OCI-LY1 (cell line): ENCODE data around the gene TSR3.

ENCODE experiments used
- H2AFZ ChIP-seq: fragments of 200-600 bp; sonication (generic), shearing (Covaris generic); 2 replicates; pipeline ENCODE4 v1.6.0; 2014; ENCODE audit warnings: antibody characterized with exemption, mild to moderate bottlenecking, low read length
- H3F3A ChIP-seq: fragments of 200-600 bp; sonication (generic), shearing (Covaris generic); 2 replicates; pipeline ENCODE4 v1.6.0; 2014; ENCODE audit warnings: mild to moderate bottlenecking, antibody characterized with exemption, low read length, moderate library complexity; ENCODE audit not compliant: insufficient read depth
- H3K27ac ChIP-seq: fragments of 200-600 bp; sonication (generic); 2 replicates; pipeline ENCODE4 v1.5.1; 2014; ENCODE audit warnings: low read length, mixed run types, mild to moderate bottlenecking, low read depth; ENCODE audit not compliant: poor library complexity, severe bottlenecking
- H3K27me3 ChIP-seq: fragments of 200-600 bp; sonication (generic); 2 replicates; pipeline ENCODE4 v1.6.0; 2014; ENCODE audit warnings: antibody characterized with exemption, mild to moderate bottlenecking, low read length, moderate library complexity; ENCODE audit not compliant: insufficient read depth
- H3K36me3 ChIP-seq: fragments of 200-600 bp; sonication (generic); 2 replicates; pipeline ENCODE4 v1.6.1; 2014; ENCODE audit warnings: mild to moderate bottlenecking, antibody characterized with exemption, low read length, moderate library complexity, mixed read lengths; ENCODE audit not compliant: insufficient read depth
- H3K4me1 ChIP-seq: fragments of 200-600 bp; sonication (generic); 2 replicates; pipeline ENCODE4 v1.5.1; 2014; ENCODE audit warnings: mild to moderate bottlenecking, low read length, moderate library complexity; ENCODE audit not compliant: insufficient read depth, severe bottlenecking
- H3K4me2 ChIP-seq: fragments of 200-600 bp; sonication (generic), shearing (Covaris generic); 2 replicates; pipeline ENCODE4 v1.6.1; 2014; ENCODE audit warnings: low read length
- H3K4me3 ChIP-seq: fragments of 200-600 bp; sonication (generic); 2 replicates; pipeline ENCODE4 v1.5.1; 2014; ENCODE audit warnings: low read length, low read depth, mild to moderate bottlenecking, mixed read lengths; ENCODE audit not compliant: poor library complexity, severe bottlenecking
- H3K79me2 ChIP-seq: fragments of 200-600 bp; shearing (Covaris generic); 2 replicates; pipeline ENCODE4 v1.6.1; 2016; ENCODE audit warnings: mixed run types, low read length, mixed read lengths; ENCODE audit not compliant: insufficient read depth
- H3K9ac ChIP-seq: fragments of 200-600 bp; sonication (generic), shearing (Covaris generic); 2 replicates; pipeline ENCODE4 v1.6.1; 2014; ENCODE audit warnings: mild to moderate bottlenecking, low read length, mixed read lengths
- H3K9me2 ChIP-seq: fragments of 200-600 bp; sonication (generic), shearing (Covaris generic); 2 replicates; pipeline ENCODE4 v1.6.1; 2014; ENCODE audit warnings: low read depth, mild to moderate bottlenecking, low read length, mixed read lengths
- H3K9me3 ChIP-seq: fragments of 200-600 bp; shearing (Covaris generic); 2 replicates; pipeline ENCODE4 v1.6.1; 2014; ENCODE audit warnings: low read length, mixed read lengths
- H4K20me1 ChIP-seq: fragments of 200-600 bp; sonication (generic), shearing (Covaris generic); 2 replicates; pipeline ENCODE4 v1.6.0; 2016; ENCODE audit warnings: mild to moderate bottlenecking, low read length; ENCODE audit not compliant: insufficient read depth
- CTCF ChIP-seq: fragments of 200-600 bp; sonication (generic), shearing (Covaris generic); IDR thresholded peaks from 2 replicates; pipeline ENCODE4 v1.5.1; 2017; ENCODE audit warnings: mild to moderate bottlenecking, antibody characterized with exemption, low read length, moderate library complexity, mixed read lengths
- EZH2 ChIP-seq: fragments of 200-600 bp; sonication (generic), shearing (Covaris generic); IDR thresholded peaks from 2 replicates; pipeline ENCODE4 v1.8.0; 2017; ENCODE audit warnings: borderline replicate concordance, mixed run types, mild to moderate bottlenecking, antibody characterized with exemption, low read length, moderate library complexity, mixed read lengths

The TSR3 gene

GRCh38 chr16:1351582-1352362 lies at the start of gene TSR3, which contains the start of gene GNPTG:
Gene TSR3, minus strand, starts transcription at chr16:1351878. Its CDS starts 74 bp downstream, at chr16:1351804.
Gene GNPTG, plus strand, starts transcription at chr16:1351931. Its CDS starts 35 bp downstream, at chr16:1351966.
- H3K9me3 ChIP-seq: no peaks in the 10 kb centered on the region
- H4K20me1 ChIP-seq: no peaks in the 10 kb centered on the region
- no peak within 1 kb of the TSS for H2AFZ ChIP-seq
- TF ChIP-seq CTCF (no peak), EZH2 (no peak)
- H3K36me3 ChIP-seq: peaks cover 19% of the 10 kb centered on the region
- H3K27me3 ChIP-seq: no peaks in the 10 kb centered on the region
- H3K4me3 ChIP-seq: peak within 1 kb of the TSS; percentile 91
- H3F3A ChIP-seq: no peaks in the 10 kb centered on the region
- H3K9ac ChIP-seq: peak within 1 kb of the TSS; percentile 84
- H3K4me2 ChIP-seq: peak within 1 kb of the TSS; percentile 92
- H3K27ac ChIP-seq: no peak within 1 kb of the TSS
- H3K4me1 ChIP-seq: peaks cover 31% of the 10 kb centered on the region
- H3K9me2 ChIP-seq: no peaks in the 10 kb centered on the region
- 0 out of 2 replicates have a peak, but pooled peaks cover 7% of the 10 kb centered on the region for H3K79me2 ChIP-seq

GRCh38 chr16:1401061-1401757 lies 49.5 kb upstream of the TSR3 start:
- Histone ChIP-seq H3K27me3 (no peaks in the 10 kb centered on the region), H3K4me1 (no peaks in the 10 kb centered on the region), H3K4me3 (no peak overlapping the region), H3K27ac (no peak overlapping the region), H3K9me2 (no peaks in the 10 kb centered on the region), H2AFZ (no peak overlapping the region), H3F3A (no peaks in the 10 kb centered on the region), H3K36me3 (peaks cover 37% of the 10 kb centered on the region), H3K9ac (no peak overlapping the region), H3K9me3 (no peaks in the 10 kb centered on the region), H3K4me2 (no peak overlapping the region), H4K20me1 (no peaks in the 10 kb centered on the region), H3K79me2 (no peaks in the 10 kb centered on the region)
- TF ChIP-seq CTCF (no peak), EZH2 (no peak)

- H3K27me3 ChIP-seq: no peaks in the 10 kb centered on the region
- peaks cover 35% of the 10 kb centered on the region for H3K36me3 ChIP-seq
- H3K79me2 ChIP-seq: no peaks in the 10 kb centered on the region
- H3K4me3 ChIP-seq: no peak overlapping the region
- no peaks in the 10 kb centered on the region for H3F3A ChIP-seq
- H3K9me2 ChIP-seq: no peaks in the 10 kb centered on the region
- H3K9me3 ChIP-seq: no peaks in the 10 kb centered on the region
- no peak overlapping the region for H3K4me2 ChIP-seq
- H3K4me1 ChIP-seq: no peaks in the 10 kb centered on the region
- H3K27ac ChIP-seq: no peak overlapping the region
- no peak overlapping the region for H3K9ac ChIP-seq
- no peak for TF ChIP-seq CTCF
- TF ChIP-seq EZH2: no peak
- no peak overlapping the region for H2AFZ ChIP-seq
- no peaks in the 10 kb centered on the region for H4K20me1 ChIP-seq
Measured at GRCh38 chr16:1398826-1399581, 47.3 kb upstream of the TSR3 start.
